ENCODE results near the gene CHST8.

Gene CHST8

DNA sequence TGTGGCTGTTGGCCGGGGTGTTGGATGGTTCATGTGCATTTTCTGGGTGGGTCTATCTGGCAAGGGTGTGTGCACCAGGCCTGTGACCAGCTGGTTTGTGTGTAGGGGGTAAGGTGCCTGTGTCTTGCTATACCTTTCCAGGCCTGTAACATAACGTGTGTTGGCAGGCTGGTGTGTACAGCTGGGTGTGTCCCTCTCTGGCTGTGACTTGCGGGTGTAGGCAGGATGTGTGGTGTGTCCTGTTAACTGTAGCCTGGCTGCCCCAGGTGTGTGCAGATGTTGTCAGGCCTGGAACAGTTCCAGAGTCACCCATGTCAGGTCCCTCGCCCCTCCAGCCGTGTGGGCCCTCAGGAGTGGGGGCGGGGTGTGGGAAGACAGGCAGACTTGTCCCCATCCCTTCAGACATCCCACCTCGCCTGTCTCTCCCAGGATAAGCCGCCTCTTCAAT lies 184.7 kb downstream of the CHST8 start:
- Histone ChIP-seq H3K27ac (replicated peaks) (no peak overlapping the region), H3K27me3 (ENCODE audit: insufficient read depth, poor library complexity, severe bottlenecking) (no peaks in the 10 kb centered on the region), H3K4me3 (replicated peaks; ENCODE audit: insufficient read depth, low read length) (no peak overlapping the region)
- TF ChIP-seq GABPA (IDR thresholded peaks at IDR 0.05; ENCODE audit: low read depth), result no peak
- TF ChIP-seq, protein P1, sequence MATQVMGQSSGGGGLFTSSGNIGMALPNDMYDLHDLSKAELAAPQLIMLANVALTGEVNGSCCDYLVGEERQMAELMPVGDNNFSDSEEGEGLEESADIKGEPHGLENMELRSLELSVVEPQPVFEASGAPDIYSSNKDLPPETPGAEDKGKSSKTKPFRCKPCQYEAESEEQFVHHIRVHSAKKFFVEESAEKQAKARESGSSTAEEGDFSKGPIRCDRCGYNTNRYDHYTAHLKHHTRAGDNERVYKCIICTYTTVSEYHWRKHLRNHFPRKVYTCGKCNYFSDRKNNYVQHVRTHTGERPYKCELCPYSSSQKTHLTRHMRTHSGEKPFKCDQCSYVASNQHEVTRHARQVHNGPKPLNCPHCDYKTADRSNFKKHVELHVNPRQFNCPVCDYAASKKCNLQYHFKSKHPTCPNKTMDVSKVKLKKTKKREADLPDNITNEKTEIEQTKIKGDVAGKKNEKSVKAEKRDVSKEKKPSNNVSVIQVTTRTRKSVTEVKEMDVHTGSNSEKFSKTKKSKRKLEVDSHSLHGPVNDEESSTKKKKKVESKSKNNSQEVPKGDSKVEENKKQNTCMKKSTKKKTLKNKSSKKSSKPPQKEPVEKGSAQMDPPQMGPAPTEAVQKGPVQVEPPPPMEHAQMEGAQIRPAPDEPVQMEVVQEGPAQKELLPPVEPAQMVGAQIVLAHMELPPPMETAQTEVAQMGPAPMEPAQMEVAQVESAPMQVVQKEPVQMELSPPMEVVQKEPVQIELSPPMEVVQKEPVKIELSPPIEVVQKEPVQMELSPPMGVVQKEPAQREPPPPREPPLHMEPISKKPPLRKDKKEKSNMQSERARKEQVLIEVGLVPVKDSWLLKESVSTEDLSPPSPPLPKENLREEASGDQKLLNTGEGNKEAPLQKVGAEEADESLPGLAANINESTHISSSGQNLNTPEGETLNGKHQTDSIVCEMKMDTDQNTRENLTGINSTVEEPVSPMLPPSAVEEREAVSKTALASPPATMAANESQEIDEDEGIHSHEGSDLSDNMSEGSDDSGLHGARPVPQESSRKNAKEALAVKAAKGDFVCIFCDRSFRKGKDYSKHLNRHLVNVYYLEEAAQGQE (IDR thresholded peaks at IDR 0.05; ENCODE audit: insufficient replicate concordance, low read depth), result no peak
- TF ChIP-seq POLR2AphosphoS5 (IDR thresholded peaks at IDR 0.05; ENCODE audit: low read depth), result no peak
- TF ChIP-seq, protein P2, sequence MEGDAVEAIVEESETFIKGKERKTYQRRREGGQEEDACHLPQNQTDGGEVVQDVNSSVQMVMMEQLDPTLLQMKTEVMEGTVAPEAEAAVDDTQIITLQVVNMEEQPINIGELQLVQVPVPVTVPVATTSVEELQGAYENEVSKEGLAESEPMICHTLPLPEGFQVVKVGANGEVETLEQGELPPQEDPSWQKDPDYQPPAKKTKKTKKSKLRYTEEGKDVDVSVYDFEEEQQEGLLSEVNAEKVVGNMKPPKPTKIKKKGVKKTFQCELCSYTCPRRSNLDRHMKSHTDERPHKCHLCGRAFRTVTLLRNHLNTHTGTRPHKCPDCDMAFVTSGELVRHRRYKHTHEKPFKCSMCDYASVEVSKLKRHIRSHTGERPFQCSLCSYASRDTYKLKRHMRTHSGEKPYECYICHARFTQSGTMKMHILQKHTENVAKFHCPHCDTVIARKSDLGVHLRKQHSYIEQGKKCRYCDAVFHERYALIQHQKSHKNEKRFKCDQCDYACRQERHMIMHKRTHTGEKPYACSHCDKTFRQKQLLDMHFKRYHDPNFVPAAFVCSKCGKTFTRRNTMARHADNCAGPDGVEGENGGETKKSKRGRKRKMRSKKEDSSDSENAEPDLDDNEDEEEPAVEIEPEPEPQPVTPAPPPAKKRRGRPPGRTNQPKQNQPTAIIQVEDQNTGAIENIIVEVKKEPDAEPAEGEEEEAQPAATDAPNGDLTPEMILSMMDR (IDR thresholded peaks at IDR 0.05; ENCODE audit: insufficient read depth, low read length), result no peak
- no peak for TF ChIP-seq SPI1 (IDR thresholded peaks at IDR 0.05; ENCODE audit: borderline replicate concordance, low read depth)
- DNase-seq (ENCODE audit: low read depth in 1 of 2, low spot score in 1 of 2), result no peak

DNA sequence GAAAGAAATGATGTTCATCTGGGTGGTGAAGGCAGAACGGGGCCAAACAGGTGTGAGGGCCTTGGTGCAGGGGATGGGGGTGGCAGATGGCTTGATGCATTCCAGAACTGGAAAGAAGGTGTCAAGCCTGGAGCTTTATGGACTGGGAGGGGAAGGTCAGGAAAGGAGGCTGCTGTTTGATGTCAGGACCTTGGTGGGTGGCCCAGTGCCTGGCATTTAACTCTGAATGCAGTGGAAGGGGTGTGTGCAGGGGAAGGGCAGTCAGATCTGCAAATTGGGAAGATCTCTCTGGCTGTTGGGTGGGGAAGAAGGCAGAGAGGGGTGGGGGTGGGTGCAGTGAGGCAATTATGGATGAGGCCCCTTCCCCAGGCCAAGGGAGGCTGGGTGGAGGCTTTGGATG lies 186.6 kb downstream of the CHST8 start:
- H3K27ac ChIP-seq (replicated peaks), result no peak overlapping the region
- no peak overlapping the region for H3K4me3 ChIP-seq (replicated peaks; ENCODE audit: insufficient read depth, low read length)
- no peaks in the 10 kb centered on the region for H3K27me3 ChIP-seq (ENCODE audit: insufficient read depth, poor library complexity, severe bottlenecking)
- no peak for DNase-seq (ENCODE audit: low read depth in 1 of 2, low spot score in 1 of 2)
- TF ChIP-seq SPI1 (IDR thresholded peaks at IDR 0.05; ENCODE audit: borderline replicate concordance, low read depth) (no peak), POLR2AphosphoS5 (IDR thresholded peaks at IDR 0.05; ENCODE audit: low read depth) (no peak), GABPA (IDR thresholded peaks at IDR 0.05; ENCODE audit: low read depth) (no peak)
- TF ChIP-seq, protein P2 (IDR thresholded peaks at IDR 0.05; ENCODE audit: insufficient read depth, low read length), result no peak
- TF ChIP-seq, protein P1 (IDR thresholded peaks at IDR 0.05; ENCODE audit: insufficient replicate concordance, low read depth), result no peak

DNA sequence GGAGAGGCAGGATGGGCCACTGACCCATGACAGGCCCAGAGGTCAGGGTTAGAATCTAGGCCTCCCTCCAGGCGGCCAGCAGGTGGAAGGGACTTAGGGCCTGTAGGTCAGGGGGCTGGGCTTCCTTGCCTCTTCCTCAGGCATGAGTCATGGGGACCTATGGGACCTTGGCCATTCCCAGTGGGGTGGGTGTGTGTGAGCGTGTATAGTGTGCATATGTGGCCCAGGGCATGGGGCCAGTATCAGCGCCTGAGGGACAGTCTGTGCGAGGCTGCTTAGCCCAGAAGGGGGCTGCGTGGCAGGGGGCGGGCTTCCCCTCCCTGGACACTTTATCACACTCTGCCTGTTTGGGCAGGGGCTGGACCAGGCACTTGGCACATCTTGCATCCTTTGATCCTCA lies 188.2 kb downstream of the CHST8 start:
- no peak for DNase-seq (ENCODE audit: low read depth in 1 of 2, low spot score in 1 of 2)
- no peaks in the 10 kb centered on the region for H3K27me3 ChIP-seq (ENCODE audit: insufficient read depth, poor library complexity, severe bottlenecking)
- no peak overlapping the region for H3K27ac ChIP-seq (replicated peaks)
- TF ChIP-seq, protein P1 (IDR thresholded peaks at IDR 0.05; ENCODE audit: insufficient replicate concordance, low read depth), result no peak
- TF ChIP-seq, protein P2 (IDR thresholded peaks at IDR 0.05; ENCODE audit: insufficient read depth, low read length), result no peak
- no peak for TF ChIP-seq SPI1 (IDR thresholded peaks at IDR 0.05; ENCODE audit: borderline replicate concordance, low read depth)
- TF ChIP-seq GABPA (IDR thresholded peaks at IDR 0.05; ENCODE audit: low read depth), result no peak
- no peak for TF ChIP-seq POLR2AphosphoS5 (IDR thresholded peaks at IDR 0.05; ENCODE audit: low read depth)
- no peak overlapping the region for H3K4me3 ChIP-seq (replicated peaks; ENCODE audit: insufficient read depth, low read length)

Measured in HL-60 (cell line).